GM12864 (cell line): ENCODE results near the gene ASCC1.

ENCODE experiments used
- DNase-seq: peaks from one replicate; pipeline ENCODE4 v3.0.0-alpha.2; 2011; ENCODE audit warnings: low read depth
- H3K4me3 ChIP-seq: 2 replicates; pipeline ENCODE4 v1.5.1; 2011; ENCODE audit warnings: mild to moderate bottlenecking, low read depth, low read length, control low read depth
- TF ChIP-seq, protein P1 (sequence below): IDR thresholded peaks from 2 replicates; pipeline ENCODE4 v1.5.1; 2011; ENCODE audit warnings: low read depth, mild to moderate bottlenecking, moderate library complexity, low read length, control low read depth, inconsistent platforms; ENCODE audit errors: missing control alignments

ASCC1 gene

DNA sequence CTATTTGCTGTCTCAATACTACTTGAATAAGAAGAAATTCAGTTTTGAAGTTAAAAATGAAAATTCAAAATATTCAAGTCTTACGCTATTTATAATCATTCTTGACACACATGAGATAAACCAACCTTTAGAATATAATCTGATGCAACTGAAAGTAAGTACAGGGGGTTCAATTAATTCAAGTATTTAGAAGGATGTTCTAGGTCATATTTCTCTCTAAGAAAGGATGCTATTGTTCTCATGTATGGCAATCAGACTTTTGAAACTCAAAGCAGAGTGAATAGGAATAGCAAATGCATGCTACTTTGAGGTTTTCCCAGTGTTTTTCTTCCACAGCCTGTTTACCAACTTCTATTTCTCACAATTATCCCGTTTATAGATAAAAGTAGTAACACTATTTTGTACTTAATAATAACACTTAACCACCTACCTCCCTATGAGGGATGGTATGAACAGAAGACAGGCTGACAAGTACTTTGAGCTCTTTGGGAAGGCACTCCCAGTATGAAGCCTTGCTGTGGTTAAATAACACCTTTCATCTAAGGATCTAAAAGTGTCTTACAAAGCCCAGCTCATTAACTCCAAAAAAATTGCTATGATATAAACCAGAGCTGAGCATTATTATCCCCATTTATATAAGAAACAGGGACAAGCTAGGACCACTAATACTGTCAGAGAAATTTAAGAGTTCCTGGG is 109.8 kb downstream of the ASCC1 start:
- TF ChIP-seq, protein P1, sequence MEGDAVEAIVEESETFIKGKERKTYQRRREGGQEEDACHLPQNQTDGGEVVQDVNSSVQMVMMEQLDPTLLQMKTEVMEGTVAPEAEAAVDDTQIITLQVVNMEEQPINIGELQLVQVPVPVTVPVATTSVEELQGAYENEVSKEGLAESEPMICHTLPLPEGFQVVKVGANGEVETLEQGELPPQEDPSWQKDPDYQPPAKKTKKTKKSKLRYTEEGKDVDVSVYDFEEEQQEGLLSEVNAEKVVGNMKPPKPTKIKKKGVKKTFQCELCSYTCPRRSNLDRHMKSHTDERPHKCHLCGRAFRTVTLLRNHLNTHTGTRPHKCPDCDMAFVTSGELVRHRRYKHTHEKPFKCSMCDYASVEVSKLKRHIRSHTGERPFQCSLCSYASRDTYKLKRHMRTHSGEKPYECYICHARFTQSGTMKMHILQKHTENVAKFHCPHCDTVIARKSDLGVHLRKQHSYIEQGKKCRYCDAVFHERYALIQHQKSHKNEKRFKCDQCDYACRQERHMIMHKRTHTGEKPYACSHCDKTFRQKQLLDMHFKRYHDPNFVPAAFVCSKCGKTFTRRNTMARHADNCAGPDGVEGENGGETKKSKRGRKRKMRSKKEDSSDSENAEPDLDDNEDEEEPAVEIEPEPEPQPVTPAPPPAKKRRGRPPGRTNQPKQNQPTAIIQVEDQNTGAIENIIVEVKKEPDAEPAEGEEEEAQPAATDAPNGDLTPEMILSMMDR = no peak
- no peak overlapping the region for H3K4me3 ChIP-seq
- DNase-seq = no peak

DNA sequence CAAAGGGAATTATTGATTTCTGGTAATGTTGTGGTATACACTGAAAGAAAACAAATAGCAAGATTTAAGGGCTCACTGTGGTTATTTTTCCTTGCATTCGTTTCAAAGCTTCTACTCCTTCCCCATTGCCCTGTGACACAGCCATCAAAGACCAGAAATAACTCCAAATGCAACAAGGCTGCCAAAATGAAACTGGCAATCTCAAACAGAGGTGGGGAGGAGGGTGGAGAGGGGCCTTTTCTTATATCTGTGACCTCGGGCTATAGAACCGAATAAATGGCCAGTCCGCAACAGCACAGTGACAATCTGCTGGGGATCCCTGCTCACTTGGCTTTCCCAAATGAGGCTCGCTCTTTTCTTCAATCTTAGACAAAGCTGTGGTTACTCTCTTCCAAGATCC is 110.4 kb downstream of the ASCC1 start:
- no peak for DNase-seq
- TF ChIP-seq, protein P1 = no peak
- no peak overlapping the region for H3K4me3 ChIP-seq

DNA sequence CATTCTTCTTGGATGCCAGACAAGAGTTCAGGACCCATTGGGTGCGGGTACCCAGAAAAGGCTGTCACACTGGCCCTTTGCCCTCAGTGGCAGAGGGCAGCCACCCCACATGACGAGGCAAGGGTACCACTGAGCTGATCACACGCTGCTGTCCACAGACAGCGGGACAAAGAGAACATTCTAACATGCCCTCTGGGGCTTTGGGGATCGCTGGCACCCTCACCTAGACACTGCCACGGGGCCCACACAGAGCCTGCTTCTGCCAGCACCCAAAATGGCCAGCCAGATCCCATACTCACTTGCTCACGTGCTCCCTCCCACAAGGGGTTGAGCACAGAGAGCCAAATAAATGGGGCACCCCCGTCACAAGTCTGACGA is 111.0 kb downstream of the ASCC1 start:
- DNase-seq = no peak
- H3K4me3 ChIP-seq = no peak overlapping the region
- TF ChIP-seq, protein P1 = no peak

DNA sequence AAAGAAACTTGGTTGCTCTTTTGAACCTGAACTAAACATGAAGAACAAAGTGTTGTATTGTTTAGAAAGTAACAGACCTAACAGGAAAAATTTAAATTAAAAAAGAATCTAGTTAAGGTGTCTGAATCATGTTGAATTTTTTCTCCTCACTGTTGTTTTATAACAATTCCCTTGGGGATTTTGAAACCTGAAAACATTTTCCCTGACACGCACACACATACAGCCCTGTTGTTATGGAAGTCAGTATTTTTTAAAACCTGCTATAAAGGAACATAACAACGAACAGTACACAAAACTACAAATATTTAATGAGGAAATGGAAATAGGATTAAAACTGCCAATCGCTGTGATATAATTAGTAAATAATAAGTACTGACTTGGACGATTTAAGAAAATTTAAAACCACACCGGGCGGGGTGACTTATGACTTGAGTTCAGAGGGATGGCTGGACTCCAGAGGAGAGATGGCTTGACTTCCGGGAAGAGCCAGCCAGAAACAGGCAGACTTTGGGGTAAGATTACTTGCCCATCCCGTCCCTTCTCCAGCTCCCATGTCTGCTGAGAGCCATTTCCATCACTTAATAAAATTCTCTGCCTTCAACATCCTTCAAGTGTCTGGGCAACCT is 111.5 kb downstream of the ASCC1 start:
- TF ChIP-seq, protein P1 = no peak
- no peak for DNase-seq
- no peak overlapping the region for H3K4me3 ChIP-seq

DNA sequence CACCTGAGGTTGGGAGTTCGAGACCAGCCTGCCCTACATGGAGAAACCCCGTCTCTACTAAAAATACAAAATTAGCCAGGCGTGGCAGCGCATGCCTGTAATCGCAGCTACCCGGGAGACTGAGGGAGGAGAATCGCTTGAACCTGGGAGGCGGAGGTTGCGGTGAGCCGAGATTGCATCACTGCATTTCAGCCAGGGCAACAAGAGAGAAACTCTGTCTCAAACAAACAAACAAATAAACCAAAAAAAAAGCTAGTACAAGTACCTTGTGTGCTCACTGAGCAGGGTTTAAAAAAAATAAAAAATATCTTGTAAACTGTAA is 116.5 kb downstream of the ASCC1 start:
- no peak for DNase-seq
- TF ChIP-seq, protein P1 = no peak
- H3K4me3 ChIP-seq = no peak overlapping the region

DNA sequence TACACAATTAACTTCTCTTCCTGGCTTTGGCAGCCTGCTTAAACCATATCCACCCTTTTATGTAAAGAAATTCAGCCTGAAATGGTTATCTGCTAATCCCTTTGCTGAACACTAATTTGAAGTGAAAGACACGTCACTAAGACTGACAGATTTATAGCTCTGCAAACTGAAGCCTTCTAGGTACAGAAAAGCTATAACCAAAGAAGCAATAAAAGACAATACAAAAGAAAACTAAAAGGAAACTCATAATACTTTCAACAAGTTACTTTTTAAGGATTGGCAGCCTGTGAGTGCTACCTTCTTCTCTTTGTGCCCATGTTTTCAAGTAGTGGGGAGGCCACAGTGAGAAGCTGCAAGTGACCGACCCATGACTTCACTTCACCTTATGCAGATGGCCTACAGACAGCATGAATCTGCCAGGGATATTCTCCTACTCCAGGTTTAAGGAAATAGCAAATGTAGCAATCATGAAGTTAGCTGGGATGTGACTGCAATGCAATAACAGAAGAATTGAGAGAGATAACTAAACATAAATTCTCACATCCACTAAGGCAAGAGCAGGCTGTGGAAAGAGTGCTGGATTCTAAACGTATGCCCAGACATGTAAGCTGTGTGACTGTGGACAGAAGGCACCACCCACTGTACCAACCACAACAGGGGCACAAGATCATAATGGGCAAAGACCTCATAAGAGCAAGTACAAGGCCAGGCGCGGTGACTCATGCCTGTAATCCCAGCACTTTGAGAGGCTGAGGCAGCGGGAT is 117.1 kb downstream of the ASCC1 start:
- DNase-seq = no peak
- H3K4me3 ChIP-seq = no peak overlapping the region
- TF ChIP-seq, protein P1 = no peak
